Endothelial cell (in vitro differentiated cells): ENCODE data around the gene HAO2. TPM values are rescaled to one million over a fixed set of nuclear protein-coding genes. Genes with fewer than 3 reads are reported as not detected.

Experiments
- DNase-seq: peaks from one replicate; pipeline ENCODE4 v3.0.0; 2021; ENCODE audit warnings: low spot score
- H3K27ac Mint-ChIP-seq: one replicate; pipeline ENCODE4 v1.8.0; 2021; ENCODE audit warnings: mixed read lengths, inconsistent platforms; ENCODE audit not compliant: unreplicated experiment
- H3K27me3 Mint-ChIP-seq: one replicate; pipeline ENCODE4 v1.8.0; 2021; ENCODE audit warnings: mild to moderate bottlenecking, moderate library complexity, mixed read lengths, inconsistent platforms; ENCODE audit not compliant: unreplicated experiment
- H3K36me3 Mint-ChIP-seq: one replicate; pipeline ENCODE4 v1.8.0; 2021; ENCODE audit warnings: mild to moderate bottlenecking, low read depth, mixed read lengths, inconsistent platforms; ENCODE audit not compliant: unreplicated experiment
- H3K4me1 Mint-ChIP-seq: one replicate; pipeline ENCODE4 v1.8.0; 2021; ENCODE audit warnings: mild to moderate bottlenecking, mixed read lengths, inconsistent platforms; ENCODE audit not compliant: unreplicated experiment
- H3K4me3 Mint-ChIP-seq: one replicate; pipeline ENCODE4 v1.8.0; 2021; ENCODE audit warnings: mild to moderate bottlenecking, mixed read lengths, inconsistent platforms; ENCODE audit not compliant: unreplicated experiment
- H3K9me3 Mint-ChIP-seq: one replicate; pipeline ENCODE4 v1.8.0; 2021; ENCODE audit warnings: mixed read lengths, inconsistent platforms; ENCODE audit not compliant: unreplicated experiment
- CTCF ChIP-seq: fragments of 200-600 bp; sonication (generic); IDR thresholded peaks from one replicate; pipeline ENCODE4 v1.5.0; 2021; ENCODE audit warnings: antibody characterized with exemption; ENCODE audit not compliant: unreplicated experiment
- total RNA-seq: library from RNA; stranded (reverse); fragmentation: NEBNext Ultra II Directional; extraction: Animal tissue kit (Norgen Biotek cat#: 25700); gene quantifications from one replicate; pipeline ENCODE4 v1.2.1, GENCODE V29; 2021; ENCODE audit not compliant: unreplicated experiment

The HAO2 gene
- total RNA-seq, 1 donor from 2014 or later, result not detected

GRCh38 chr1:119379117-119379516 is 10.5 kb downstream of the HAO2 start:
- no peak overlapping the region for H3K4me3 Mint-ChIP-seq
- no peaks in the 10 kb centered on the region for H3K9me3 Mint-ChIP-seq
- no peak for TF ChIP-seq CTCF
- peaks cover 10% of the 10 kb centered on the region for H3K4me1 Mint-ChIP-seq
- DNase-seq, result no peak
- H3K27me3 Mint-ChIP-seq, result peaks cover 3% of the 10 kb centered on the region
- H3K36me3 Mint-ChIP-seq, result no peaks in the 10 kb centered on the region
- H3K27ac Mint-ChIP-seq, result no peak overlapping the region

- Mint-ChIP-seq H3K36me3 (no peaks in the 10 kb centered on the region), H3K27ac (no peak overlapping the region)
Measured at GRCh38 chr1:119380304-119380703, 11.7 kb downstream of the HAO2 start.

GRCh38 chr1:119380983-119381662 is 12.5 kb downstream of the HAO2 start:
- no peaks in the 10 kb centered on the region for H3K36me3 Mint-ChIP-seq
- H3K4me1 Mint-ChIP-seq, result no peaks in the 10 kb centered on the region
- DNase-seq, result no peak
- TF ChIP-seq CTCF, result no peak
- H3K4me3 Mint-ChIP-seq, result no peak overlapping the region
- no peak overlapping the region for H3K27ac Mint-ChIP-seq
- no peaks in the 10 kb centered on the region for H3K9me3 Mint-ChIP-seq
- peaks cover 1% of the 10 kb centered on the region for H3K27me3 Mint-ChIP-seq

More at GRCh38 chr1:119380304-119380703, 11.7 kb downstream of the HAO2 start:
- Mint-ChIP-seq H3K9me3 (no peaks in the 10 kb centered on the region), H3K27me3 (peaks cover 4% of the 10 kb centered on the region), H3K4me3 (no peak overlapping the region), H3K4me1 (no peaks in the 10 kb centered on the region)
- no peak for DNase-seq
- no peak for TF ChIP-seq CTCF

GRCh38 chr1:119384591-119384990 is 16.0 kb downstream of the HAO2 start:
- no peak for TF ChIP-seq CTCF
- H3K36me3 Mint-ChIP-seq, result no peaks in the 10 kb centered on the region
- no peaks in the 10 kb centered on the region for H3K9me3 Mint-ChIP-seq
- no peak for DNase-seq
- H3K27me3 Mint-ChIP-seq, result peaks cover 1% of the 10 kb centered on the region
- no peak overlapping the region for H3K4me3 Mint-ChIP-seq
- no peak overlapping the region for H3K27ac Mint-ChIP-seq
- H3K4me1 Mint-ChIP-seq, result no peaks in the 10 kb centered on the region

GRCh38 chr1:119385650-119386049 is 17.1 kb downstream of the HAO2 start:
- Mint-ChIP-seq H3K27ac (no peak overlapping the region), H3K9me3 (no peaks in the 10 kb centered on the region), H3K4me3 (no peak overlapping the region), H3K27me3 (peaks cover 1% of the 10 kb centered on the region), H3K36me3 (no peaks in the 10 kb centered on the region), H3K4me1 (no peaks in the 10 kb centered on the region)
- no peak for TF ChIP-seq CTCF
- DNase-seq, result no peak
